ENCODE results near the gene CC2D1A. TPM values are rescaled to one million over a fixed set of nuclear protein-coding genes. Genes with fewer than 3 reads are reported as not detected.
A peak's percentile ranks its signal among the peaks of the same experiment; 100 is the strongest.

CC2D1A gene
- total and polyA plus RNA-seq, 2 experiments from 2014 or later: 23.1 to 39.7 TPM

- peak; percentile 81 for DNase-seq (ENCODE audit: low spot score)
- Mint-ChIP-seq H3K4me1 (peaks cover 31% of the 10 kb centered on the region), H3K27ac (no peak overlapping the region; the same call in 1 of the 2 replicates), H3K9me3 (no peaks in the 10 kb centered on the region; the same call in 2 of the 3 replicates), H3K4me3 (no peak overlapping the region), H3K36me3 (ENCODE audit: low read depth) (no peaks in the 10 kb centered on the region; the same call in 2 of the 3 replicates), H3K27me3 (ENCODE audit: insufficient read depth, low read depth, poor library complexity) (peaks cover 9% of the 10 kb centered on the region)
- Histone ChIP-seq H3K4me3 (no peak overlapping the region), H3F3A (replicated peaks; ENCODE audit: low read depth) (peaks cover 15% of the 10 kb centered on the region), H3K27ac (ENCODE audit: low read depth) (no peak overlapping the region), H3K4me1 (ENCODE audit: insufficient read depth) (peaks cover 14% of the 10 kb centered on the region; the same call in 1 of the 2 replicates), H4K20me1 (replicated peaks; ENCODE audit: insufficient read depth) (no peaks in the 10 kb centered on the region), H3K36me3 (ENCODE audit: insufficient read depth) (no peaks in the 10 kb centered on the region), H3K4me2 (peak overlapping the region; percentile 48; the same call in 1 of the 2 replicates), H3K79me2 (replicated peaks; ENCODE audit: insufficient read depth) (no peaks in the 10 kb centered on the region), H3K9me2 (ENCODE audit: insufficient read depth) (no peaks in the 10 kb centered on the region), H3K27me3 (ENCODE audit: insufficient read depth) (no peaks in the 10 kb centered on the region), H2AFZ (no peak overlapping the region)
- ATAC-seq: peak; percentile 61
- TF ChIP-seq CTCF (conservative IDR thresholded peaks at IDR 0.05; ENCODE audit: low read depth in 2 of 2): no peak
Measured at GRCh38 chr19:13935765-13936510, 29.9 kb downstream of the CC2D1A start.

DNA sequence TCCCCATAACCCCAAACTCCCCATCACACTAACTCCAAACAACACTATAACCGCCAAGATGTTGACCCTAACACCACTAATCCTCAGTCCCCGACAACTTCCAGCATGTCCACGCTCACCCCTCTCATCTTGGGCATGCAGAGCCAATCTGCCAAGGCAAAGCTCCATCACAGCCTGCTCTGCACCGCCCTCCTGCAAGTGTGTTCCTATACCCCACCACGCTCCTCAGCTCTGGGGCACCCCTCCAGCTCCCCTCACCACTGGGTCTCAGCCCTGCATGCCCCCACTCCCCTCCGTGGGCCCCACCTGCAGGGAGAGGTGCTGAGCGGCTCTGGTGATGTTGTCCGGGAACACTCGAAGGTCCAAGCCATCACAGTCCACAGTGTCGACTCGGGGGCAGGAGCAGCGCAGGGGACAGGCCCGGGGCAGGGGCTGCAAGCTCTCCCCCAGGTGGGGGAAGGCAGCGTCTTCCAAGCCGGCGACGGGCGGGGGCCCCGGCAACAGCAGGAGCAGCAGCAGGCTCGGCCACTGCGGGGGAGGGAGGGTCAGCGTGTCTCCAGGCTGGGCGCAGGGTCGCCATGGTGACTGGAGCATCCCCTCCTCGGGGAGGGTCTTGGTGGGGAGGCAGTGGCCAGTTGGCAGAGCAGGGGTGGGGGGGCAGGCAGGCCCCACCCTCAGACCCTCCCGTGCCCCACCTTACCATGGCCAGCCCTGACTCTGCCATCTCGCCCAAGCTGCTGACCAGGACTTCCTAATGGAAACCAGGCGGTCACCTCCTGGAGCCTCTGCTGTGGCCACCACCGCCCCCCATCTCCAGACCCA, 31.7 kb downstream of the CC2D1A start:
- Mint-ChIP-seq H3K27ac (no peak overlapping the region; the same call in 1 of the 2 replicates), H3K36me3 (ENCODE audit: low read depth) (no peaks in the 10 kb centered on the region; the same call in 2 of the 3 replicates), H3K4me1 (peaks cover 31% of the 10 kb centered on the region), H3K4me3 (peak overlapping the region; percentile 26; the same call in 2 of the 3 replicates), H3K9me3 (peaks cover 3% of the 10 kb centered on the region; the same call in 2 of the 3 replicates), H3K27me3 (ENCODE audit: insufficient read depth, low read depth, poor library complexity) (peaks cover 12% of the 10 kb centered on the region)
- Histone ChIP-seq H4K20me1 (replicated peaks; ENCODE audit: insufficient read depth) (no peaks in the 10 kb centered on the region), H3K27me3 (ENCODE audit: insufficient read depth) (no peaks in the 10 kb centered on the region), H3K4me2 (peak overlapping the region; percentile 60; the same call in 1 of the 2 replicates), H3K4me3 (peak overlapping the region; percentile 42; the same call in 1 of the 2 replicates), H3K9me2 (ENCODE audit: insufficient read depth) (no peaks in the 10 kb centered on the region), H3K79me2 (replicated peaks; ENCODE audit: insufficient read depth) (no peaks in the 10 kb centered on the region), H3K27ac (ENCODE audit: low read depth) (no peak overlapping the region), H3K4me1 (ENCODE audit: insufficient read depth) (peaks cover 14% of the 10 kb centered on the region; the same call in 1 of the 2 replicates), H2AFZ (peak overlapping the region; percentile 92), H3F3A (replicated peaks; ENCODE audit: low read depth) (peaks cover 15% of the 10 kb centered on the region), H3K36me3 (ENCODE audit: insufficient read depth) (no peaks in the 10 kb centered on the region)
- TF ChIP-seq EZH2 (IDR thresholded peaks at IDR 0.05; ENCODE audit: low read depth, unreplicated experiment): no peak
- TF ChIP-seq, protein P1, sequence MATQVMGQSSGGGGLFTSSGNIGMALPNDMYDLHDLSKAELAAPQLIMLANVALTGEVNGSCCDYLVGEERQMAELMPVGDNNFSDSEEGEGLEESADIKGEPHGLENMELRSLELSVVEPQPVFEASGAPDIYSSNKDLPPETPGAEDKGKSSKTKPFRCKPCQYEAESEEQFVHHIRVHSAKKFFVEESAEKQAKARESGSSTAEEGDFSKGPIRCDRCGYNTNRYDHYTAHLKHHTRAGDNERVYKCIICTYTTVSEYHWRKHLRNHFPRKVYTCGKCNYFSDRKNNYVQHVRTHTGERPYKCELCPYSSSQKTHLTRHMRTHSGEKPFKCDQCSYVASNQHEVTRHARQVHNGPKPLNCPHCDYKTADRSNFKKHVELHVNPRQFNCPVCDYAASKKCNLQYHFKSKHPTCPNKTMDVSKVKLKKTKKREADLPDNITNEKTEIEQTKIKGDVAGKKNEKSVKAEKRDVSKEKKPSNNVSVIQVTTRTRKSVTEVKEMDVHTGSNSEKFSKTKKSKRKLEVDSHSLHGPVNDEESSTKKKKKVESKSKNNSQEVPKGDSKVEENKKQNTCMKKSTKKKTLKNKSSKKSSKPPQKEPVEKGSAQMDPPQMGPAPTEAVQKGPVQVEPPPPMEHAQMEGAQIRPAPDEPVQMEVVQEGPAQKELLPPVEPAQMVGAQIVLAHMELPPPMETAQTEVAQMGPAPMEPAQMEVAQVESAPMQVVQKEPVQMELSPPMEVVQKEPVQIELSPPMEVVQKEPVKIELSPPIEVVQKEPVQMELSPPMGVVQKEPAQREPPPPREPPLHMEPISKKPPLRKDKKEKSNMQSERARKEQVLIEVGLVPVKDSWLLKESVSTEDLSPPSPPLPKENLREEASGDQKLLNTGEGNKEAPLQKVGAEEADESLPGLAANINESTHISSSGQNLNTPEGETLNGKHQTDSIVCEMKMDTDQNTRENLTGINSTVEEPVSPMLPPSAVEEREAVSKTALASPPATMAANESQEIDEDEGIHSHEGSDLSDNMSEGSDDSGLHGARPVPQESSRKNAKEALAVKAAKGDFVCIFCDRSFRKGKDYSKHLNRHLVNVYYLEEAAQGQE (IDR thresholded peaks at IDR 0.05; ENCODE audit: unreplicated experiment): no peak
- no peak for TF ChIP-seq STAT1 (IDR thresholded peaks at IDR 0.05; ENCODE audit: unreplicated experiment)
- no peak for TF ChIP-seq ZNF331 (CRISPR knock-in tag; IDR thresholded peaks at IDR 0.05; ENCODE audit: low read depth)
- TF ChIP-seq, protein P2, sequence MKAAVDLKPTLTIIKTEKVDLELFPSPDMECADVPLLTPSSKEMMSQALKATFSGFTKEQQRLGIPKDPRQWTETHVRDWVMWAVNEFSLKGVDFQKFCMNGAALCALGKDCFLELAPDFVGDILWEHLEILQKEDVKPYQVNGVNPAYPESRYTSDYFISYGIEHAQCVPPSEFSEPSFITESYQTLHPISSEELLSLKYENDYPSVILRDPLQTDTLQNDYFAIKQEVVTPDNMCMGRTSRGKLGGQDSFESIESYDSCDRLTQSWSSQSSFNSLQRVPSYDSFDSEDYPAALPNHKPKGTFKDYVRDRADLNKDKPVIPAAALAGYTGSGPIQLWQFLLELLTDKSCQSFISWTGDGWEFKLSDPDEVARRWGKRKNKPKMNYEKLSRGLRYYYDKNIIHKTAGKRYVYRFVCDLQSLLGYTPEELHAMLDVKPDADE (IDR thresholded peaks at IDR 0.05): no peak
- no peak for TF ChIP-seq POLR2AphosphoS5 (IDR thresholded peaks at IDR 0.05; ENCODE audit: low read depth)
- no peak for TF ChIP-seq NANOG (IDR thresholded peaks at IDR 0.05; ENCODE audit: borderline replicate concordance)
- TF ChIP-seq CREB1 (CRISPR knock-in tag; IDR thresholded peaks at IDR 0.05; ENCODE audit: low read depth): no peak
- no peak for TF ChIP-seq CTCF (conservative IDR thresholded peaks at IDR 0.05; ENCODE audit: low read depth in 2 of 2)
- TF ChIP-seq JUNB (IDR thresholded peaks at IDR 0.05; ENCODE audit: unreplicated experiment): no peak
- ATAC-seq: peak; percentile 7
- peak; percentile 37 for DNase-seq (ENCODE audit: low spot score)
